Measurements from ENCODE around the gene GDE1. TPM values are rescaled to one million over a fixed set of nuclear protein-coding genes. Genes with fewer than 3 reads are reported as not detected.

GDE1 gene, protein sequence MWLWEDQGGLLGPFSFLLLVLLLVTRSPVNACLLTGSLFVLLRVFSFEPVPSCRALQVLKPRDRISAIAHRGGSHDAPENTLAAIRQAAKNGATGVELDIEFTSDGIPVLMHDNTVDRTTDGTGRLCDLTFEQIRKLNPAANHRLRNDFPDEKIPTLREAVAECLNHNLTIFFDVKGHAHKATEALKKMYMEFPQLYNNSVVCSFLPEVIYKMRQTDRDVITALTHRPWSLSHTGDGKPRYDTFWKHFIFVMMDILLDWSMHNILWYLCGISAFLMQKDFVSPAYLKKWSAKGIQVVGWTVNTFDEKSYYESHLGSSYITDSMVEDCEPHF
- total RNA-seq, result 52.1 and 74.3 TPM in 2 replicates
- 68.8 and 91.3 TPM in 2 replicates for polyA plus RNA-seq
- 58.3 and 61.2 TPM in 2 replicates for polyA plus RNA-seq (2012)
- 4.9 and 10.9 TPM in 2 replicates for polyA minus RNA-seq (ENCODE audit: low replicate concordance)

DNA sequence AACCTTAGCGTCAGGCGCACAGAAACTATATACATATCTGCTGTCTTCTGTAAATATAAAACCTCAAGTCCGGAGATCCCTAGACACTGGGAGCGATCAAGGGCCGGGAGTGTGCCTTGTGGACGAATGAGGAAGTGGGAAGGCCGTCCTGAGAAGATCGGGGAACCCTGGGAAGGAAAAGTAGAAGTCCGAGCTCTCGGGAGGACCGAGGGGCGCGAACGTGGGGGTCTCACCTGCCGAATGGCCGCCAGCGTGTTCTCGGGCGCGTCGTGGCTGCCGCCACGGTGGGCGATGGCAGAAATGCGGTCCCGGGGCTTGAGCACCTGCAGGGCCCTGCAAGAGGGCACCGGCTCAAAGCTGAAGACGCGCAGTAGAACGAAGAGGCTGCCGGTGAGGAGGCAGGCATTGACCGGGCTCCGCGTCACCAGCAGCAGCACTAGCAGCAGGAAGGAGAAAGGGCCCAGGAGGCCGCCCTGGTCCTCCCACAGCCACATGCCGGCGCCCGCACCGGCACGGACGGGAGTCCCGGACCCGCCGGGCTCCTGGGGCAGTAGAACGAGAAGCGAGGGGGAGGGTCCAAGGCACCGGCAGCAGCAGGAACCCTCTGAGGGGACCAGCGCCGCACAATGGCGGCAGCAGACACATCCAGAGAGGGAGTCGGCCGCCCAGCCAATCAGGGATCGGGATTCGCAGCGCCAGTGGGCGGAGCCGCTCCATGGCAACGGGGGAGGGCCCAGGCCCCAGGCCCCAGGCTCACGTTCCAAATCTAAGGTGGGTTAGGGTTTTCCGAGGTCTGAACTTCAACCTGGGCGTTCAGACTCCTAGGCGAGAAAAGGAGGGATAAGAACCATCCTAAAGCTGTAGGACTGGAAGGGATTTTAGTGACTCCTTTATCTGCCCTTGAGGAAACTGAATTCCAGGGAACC, at the start of gene GDE1:
TSS of gene GDE1 (minus strand) at position 628 of the 926 bp plus-strand sequence. CDS start at position 494, 134 bp downstream.
- H3K79me2 ChIP-seq (ENCODE audit: control insufficient read depth, insufficient read depth, low read length), result peaks cover 30% of the 10 kb centered on the region
- peak; percentile 85 for DNase-seq (ENCODE audit: low read depth in 2 of 2)

DNA sequence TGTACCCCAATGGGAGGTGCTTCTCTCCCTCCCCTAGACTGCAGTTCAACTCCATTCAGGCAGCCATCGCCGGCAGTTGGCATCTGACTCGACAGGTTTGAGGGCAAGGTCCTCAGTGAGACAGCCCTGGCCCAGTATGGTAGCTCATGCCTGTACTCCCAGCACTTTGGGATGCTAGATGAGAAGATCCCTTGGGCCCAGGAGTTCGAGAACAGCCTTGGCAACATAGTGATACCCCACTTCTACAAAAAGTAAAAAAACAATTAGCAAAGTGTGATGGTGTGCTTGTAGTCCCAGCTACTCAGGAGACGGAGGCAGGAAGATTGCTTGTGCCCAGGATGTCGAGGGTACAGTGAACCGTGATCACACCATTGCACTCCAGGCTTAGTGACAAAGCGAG, 45.7 kb upstream of the GDE1 start:
- no peaks in the 10 kb centered on the region for H3K79me2 ChIP-seq (ENCODE audit: control insufficient read depth, insufficient read depth, low read length)
- peaks cover 6% of the 10 kb centered on the region for H3K36me3 ChIP-seq (ENCODE audit: control insufficient read depth, insufficient read depth, low read length)
- no peak overlapping the region for H3K4me2 ChIP-seq (ENCODE audit: extremely low read depth, insufficient read depth, low read length)
- H3K4me1 ChIP-seq (ENCODE audit: control insufficient read depth, extremely low read depth, insufficient read depth, low read length), result no peaks in the 10 kb centered on the region
- no peak overlapping the region for H3K27ac ChIP-seq (ENCODE audit: insufficient read depth, low read length)
- no peak overlapping the region for H2AFZ ChIP-seq (ENCODE audit: low read length)
- H3K27me3 ChIP-seq (ENCODE audit: control insufficient read depth, insufficient read depth, low read length), result no peaks in the 10 kb centered on the region
- H3K4me3 ChIP-seq (replicated peaks in 1 of 4; ENCODE audit: control extremely low read depth in 1 of 4, insufficient read depth in 1 of 4, low read depth in 3 of 4, low read length in 4 of 4), result no peak overlapping the region
- H3K9ac ChIP-seq (ENCODE audit: insufficient read depth, low read length), result no peak overlapping the region
- TF ChIP-seq, protein P1, sequence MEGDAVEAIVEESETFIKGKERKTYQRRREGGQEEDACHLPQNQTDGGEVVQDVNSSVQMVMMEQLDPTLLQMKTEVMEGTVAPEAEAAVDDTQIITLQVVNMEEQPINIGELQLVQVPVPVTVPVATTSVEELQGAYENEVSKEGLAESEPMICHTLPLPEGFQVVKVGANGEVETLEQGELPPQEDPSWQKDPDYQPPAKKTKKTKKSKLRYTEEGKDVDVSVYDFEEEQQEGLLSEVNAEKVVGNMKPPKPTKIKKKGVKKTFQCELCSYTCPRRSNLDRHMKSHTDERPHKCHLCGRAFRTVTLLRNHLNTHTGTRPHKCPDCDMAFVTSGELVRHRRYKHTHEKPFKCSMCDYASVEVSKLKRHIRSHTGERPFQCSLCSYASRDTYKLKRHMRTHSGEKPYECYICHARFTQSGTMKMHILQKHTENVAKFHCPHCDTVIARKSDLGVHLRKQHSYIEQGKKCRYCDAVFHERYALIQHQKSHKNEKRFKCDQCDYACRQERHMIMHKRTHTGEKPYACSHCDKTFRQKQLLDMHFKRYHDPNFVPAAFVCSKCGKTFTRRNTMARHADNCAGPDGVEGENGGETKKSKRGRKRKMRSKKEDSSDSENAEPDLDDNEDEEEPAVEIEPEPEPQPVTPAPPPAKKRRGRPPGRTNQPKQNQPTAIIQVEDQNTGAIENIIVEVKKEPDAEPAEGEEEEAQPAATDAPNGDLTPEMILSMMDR (conservative IDR thresholded peaks at IDR 0.05 in 1 of 2, IDR thresholded peaks at IDR 0.05 in 1 of 2; ENCODE audit: low read depth in 1 of 2, low read length in 2 of 2), result no peak
- no peak for TF ChIP-seq EZH2 (IDR thresholded peaks at IDR 0.05; ENCODE audit: low read length, missing control alignments)
- H3K9me3 ChIP-seq (ENCODE audit: control insufficient read depth, insufficient read depth, low read depth, low read length), result no peaks in the 10 kb centered on the region
- DNase-seq (ENCODE audit: low read depth in 2 of 2), result no peak
- H4K20me1 ChIP-seq (ENCODE audit: control insufficient read depth, extremely low read depth, insufficient read depth, low read length), result no peaks in the 10 kb centered on the region

More for the DNA sequence above, at the start of gene GDE1:
- Histone ChIP-seq H3K27ac (ENCODE audit: insufficient read depth, low read length) (peak within 1 kb of the TSS; percentile 76), H3K4me3 (replicated peaks in 1 of 4; ENCODE audit: control extremely low read depth in 1 of 4, insufficient read depth in 1 of 4, low read depth in 3 of 4, low read length in 4 of 4) (peak within 1 kb of the TSS; percentile 60 to 89 (median 68)), H3K36me3 (ENCODE audit: control insufficient read depth, insufficient read depth, low read length) (no peaks in the 10 kb centered on the region), H2AFZ (ENCODE audit: low read length) (peak within 1 kb of the TSS; percentile 85), H4K20me1 (ENCODE audit: control insufficient read depth, extremely low read depth, insufficient read depth, low read length) (no peaks in the 10 kb centered on the region), H3K4me1 (ENCODE audit: control insufficient read depth, extremely low read depth, insufficient read depth, low read length) (peaks cover 4% of the 10 kb centered on the region), H3K9me3 (ENCODE audit: control insufficient read depth, insufficient read depth, low read depth, low read length) (no peaks in the 10 kb centered on the region), H3K4me2 (ENCODE audit: extremely low read depth, insufficient read depth, low read length) (peak within 1 kb of the TSS; percentile 86), H3K27me3 (ENCODE audit: control insufficient read depth, insufficient read depth, low read length) (no peaks in the 10 kb centered on the region), H3K9ac (ENCODE audit: insufficient read depth, low read length) (peak within 1 kb of the TSS; percentile 74)
- no peak for TF ChIP-seq EZH2 (IDR thresholded peaks at IDR 0.05; ENCODE audit: low read length, missing control alignments)
- TF ChIP-seq, protein P1 (conservative IDR thresholded peaks at IDR 0.05 in 1 of 2, IDR thresholded peaks at IDR 0.05 in 1 of 2; ENCODE audit: low read depth in 1 of 2, low read length in 2 of 2), result peak; percentile 33 to 44

DNA sequence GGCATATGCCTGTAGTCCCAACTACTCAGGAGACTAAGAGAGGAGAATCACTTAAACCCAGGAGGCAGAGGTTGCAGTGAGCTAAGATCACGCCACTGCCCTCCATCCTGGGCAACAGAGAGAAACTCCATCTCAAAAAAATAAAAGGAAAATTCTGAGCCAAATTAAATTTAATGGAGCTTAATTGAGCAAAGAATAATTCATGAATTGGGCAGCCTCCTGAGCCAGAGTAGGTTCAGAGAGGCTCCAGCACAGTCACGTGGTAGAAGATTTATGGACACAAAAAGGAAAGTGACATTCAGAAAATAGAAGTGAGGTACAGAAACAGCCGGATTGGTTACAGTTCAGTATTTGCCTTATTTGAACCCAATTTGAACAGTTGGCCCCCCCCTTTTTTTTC, 44.5 kb upstream of the GDE1 start:
- Histone ChIP-seq H3K9ac (ENCODE audit: insufficient read depth, low read length) (no peak overlapping the region), H3K4me2 (ENCODE audit: extremely low read depth, insufficient read depth, low read length) (no peak overlapping the region), H3K4me1 (ENCODE audit: control insufficient read depth, extremely low read depth, insufficient read depth, low read length) (no peaks in the 10 kb centered on the region), H3K27ac (ENCODE audit: insufficient read depth, low read length) (no peak overlapping the region), H2AFZ (ENCODE audit: low read length) (no peak overlapping the region), H4K20me1 (ENCODE audit: control insufficient read depth, extremely low read depth, insufficient read depth, low read length) (no peaks in the 10 kb centered on the region), H3K4me3 (replicated peaks in 1 of 4; ENCODE audit: control extremely low read depth in 1 of 4, insufficient read depth in 1 of 4, low read depth in 3 of 4, low read length in 4 of 4) (no peak overlapping the region), H3K79me2 (ENCODE audit: control insufficient read depth, insufficient read depth, low read length) (peaks cover 3% of the 10 kb centered on the region), H3K9me3 (ENCODE audit: control insufficient read depth, insufficient read depth, low read depth, low read length) (no peaks in the 10 kb centered on the region), H3K36me3 (ENCODE audit: control insufficient read depth, insufficient read depth, low read length) (peaks cover 6% of the 10 kb centered on the region), H3K27me3 (ENCODE audit: control insufficient read depth, insufficient read depth, low read length) (no peaks in the 10 kb centered on the region)
- no peak for TF ChIP-seq EZH2 (IDR thresholded peaks at IDR 0.05; ENCODE audit: low read length, missing control alignments)
- TF ChIP-seq, protein P1 (conservative IDR thresholded peaks at IDR 0.05 in 1 of 2, IDR thresholded peaks at IDR 0.05 in 1 of 2; ENCODE audit: low read depth in 1 of 2, low read length in 2 of 2), result no peak
- DNase-seq (ENCODE audit: low read depth in 2 of 2), result no peak

Measured in fibroblast of lung (primary cell).